ENCODE results near the gene CNTN4.
"Not testable (repeated sequence)": the region's sequence is repeated elsewhere in the genome, so short reads cannot be mapped to it uniquely, and the experiment has no call there.

CNTN4 gene

DNA sequence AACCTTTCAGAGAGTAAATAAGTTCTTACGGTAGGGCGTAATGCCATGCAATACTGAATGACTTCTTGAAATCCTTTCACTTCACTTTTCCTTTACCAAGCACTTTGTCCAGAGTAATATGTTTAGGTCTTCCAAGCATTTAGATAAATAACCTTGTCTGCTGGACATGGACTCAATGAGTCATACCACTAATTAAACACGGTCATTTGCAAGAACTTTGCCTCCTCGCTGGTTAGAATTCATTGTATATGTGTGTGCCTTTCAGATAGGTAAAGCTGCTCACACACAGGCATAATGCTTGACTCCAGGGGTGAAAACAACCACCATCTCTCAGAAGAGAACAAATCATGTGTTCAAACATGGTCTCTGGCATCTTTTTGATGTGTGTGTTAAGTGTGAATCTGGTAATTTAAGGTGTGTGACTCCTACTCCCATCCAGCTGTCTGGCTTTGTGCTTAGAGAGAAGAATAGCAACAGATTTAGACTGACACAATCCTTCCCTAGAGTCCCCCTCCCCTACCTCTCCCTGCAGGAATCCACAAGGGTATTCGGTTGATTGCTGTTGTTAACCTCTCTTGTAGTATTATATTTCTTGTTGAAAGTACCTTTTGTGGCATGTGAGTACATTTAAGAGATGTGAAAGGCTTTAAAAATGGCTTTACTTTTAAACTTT is 419.0 kb downstream of the CNTN4 start:
- DNase-seq (ENCODE audit: low read depth) = no peak

DNA sequence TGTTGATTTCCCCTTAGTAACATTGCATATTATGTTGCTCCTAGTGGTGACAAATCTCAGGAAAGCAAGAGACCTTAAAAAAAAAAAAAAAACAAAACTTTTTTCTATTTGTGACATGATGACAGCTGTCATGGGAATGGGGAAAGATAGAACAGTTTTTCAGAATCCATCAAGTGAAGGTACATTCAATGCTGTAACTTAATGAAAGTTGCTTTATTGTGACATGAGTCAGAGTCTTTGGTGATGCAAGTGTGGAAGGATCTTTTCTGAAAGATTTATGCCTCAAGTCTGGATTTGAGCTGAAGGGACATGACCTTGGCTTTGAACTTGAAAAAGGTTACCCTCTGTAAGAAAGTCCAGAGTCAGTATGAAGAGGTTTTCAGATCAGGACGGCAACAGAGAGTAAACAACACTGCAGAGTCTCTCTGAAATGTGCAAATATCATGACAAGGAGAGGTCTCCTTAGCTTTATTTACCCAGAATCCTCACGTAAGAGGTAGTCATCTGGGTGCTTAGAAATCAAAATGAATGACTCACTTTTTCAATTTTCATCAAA is 424.7 kb downstream of the CNTN4 start:
- DNase-seq (ENCODE audit: low read depth) = no peak

DNA sequence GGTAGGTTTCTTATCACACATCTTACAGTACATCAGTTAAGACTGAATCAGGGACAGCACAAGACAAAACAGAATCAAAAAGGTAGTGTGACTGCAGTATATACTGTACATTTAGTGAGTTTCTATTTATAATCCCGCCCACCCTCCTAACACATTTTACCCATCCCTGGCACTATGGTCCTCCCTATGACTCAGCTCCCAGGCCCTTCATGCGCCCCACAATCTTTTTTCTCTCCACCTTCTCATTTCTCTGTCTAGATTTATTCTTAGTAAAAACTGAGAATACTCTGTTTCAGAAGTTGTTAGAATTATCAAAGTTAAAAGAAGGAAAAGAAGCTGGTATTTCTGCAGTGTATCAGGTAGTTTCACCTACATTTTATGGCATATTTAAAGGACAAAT is 427.3 kb downstream of the CNTN4 start:
- DNase-seq (ENCODE audit: low read depth) = no peak

GRCh38 chr3:2526926-2527325 is 428.3 kb downstream of the CNTN4 start:
- DNase-seq (ENCODE audit: low read depth) = no peak

DNA sequence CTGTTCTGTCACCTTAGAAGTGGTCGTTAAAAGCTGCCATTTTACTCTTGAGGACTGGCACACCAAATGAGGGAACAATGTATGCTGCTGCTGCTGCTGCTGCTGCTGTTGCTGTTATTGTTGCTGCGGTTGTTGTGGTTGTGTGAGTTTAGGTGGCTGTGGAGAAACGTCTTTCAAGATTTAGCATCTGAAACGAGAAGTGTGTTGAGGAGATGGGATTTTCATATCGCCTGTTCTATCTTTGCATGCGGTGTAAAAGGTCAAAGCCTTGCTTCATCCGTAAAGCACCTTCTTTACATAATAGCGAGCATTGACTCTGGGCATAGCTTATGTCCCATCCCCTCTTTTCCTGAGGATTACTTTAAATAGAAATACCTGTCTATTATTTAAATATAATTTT is 428.7 kb downstream of the CNTN4 start:
- DNase-seq (ENCODE audit: low read depth) = not testable (repeated sequence)

- not testable (repeated sequence) for DNase-seq (ENCODE audit: low read depth)
Measured at GRCh38 chr3:2534767-2535166, 436.1 kb downstream of the CNTN4 start.

DNA sequence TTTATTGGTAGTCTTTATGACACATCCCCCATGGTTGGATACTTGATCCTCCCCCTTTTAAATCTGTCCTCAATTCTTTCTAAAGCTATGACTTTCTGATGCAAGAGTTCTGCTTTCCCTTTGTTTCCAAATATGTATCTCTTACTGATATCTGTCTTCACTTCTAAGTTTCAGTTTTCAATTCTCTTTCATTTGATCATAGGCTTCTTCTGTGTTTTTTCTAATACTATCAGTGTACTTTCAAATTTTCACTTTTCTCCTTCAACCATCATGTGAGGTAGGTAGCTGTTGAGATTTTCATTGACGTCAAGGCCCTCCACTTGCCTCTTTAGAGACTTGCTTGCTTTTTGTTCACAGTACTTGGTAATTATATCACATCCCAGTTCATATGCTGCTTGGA is 436.5 kb downstream of the CNTN4 start:
- no peak for DNase-seq (ENCODE audit: low read depth)

DNA sequence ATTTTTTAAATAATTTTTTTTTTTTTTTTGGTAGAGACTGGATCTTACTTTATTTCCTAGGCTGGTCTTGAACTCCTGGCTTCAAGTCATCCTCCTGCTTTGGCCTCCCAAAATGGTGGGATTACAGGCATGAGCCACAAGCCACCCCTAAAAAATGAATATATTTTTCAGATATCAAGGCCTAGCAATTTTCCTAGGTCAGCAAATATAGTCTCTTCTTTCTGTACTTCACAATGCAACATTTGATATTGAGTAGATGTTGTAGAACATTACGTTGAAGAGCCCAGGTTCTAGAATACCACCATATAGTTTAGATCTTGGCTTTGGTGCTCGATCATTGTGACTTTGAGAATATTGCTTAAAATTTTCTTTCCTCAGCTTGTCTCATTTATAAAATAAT is 437.9 kb downstream of the CNTN4 start:
- DNase-seq (ENCODE audit: low read depth) = no peak

- DNase-seq (ENCODE audit: low read depth) = no peak
Measured at GRCh38 chr3:2540115-2540514, 441.4 kb downstream of the CNTN4 start.

DNA sequence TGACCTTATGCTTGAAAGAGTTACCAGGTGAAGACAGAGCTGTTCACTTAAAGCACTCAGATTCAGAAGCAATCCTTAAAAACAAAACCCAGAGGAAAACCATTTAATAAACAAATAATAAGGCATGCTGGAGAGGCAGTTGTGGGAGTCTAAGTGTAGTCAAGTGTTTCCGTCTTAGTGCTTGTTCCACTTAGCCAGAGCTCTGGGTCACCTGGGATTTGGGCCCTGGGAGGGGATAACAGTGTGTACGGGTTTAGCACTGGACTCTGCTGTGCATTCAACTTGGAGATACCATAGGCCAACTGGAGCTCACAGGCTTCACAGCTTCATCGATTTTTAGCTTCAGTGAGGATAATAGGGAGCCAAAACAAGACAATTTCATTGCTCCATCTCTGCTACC is 444.6 kb downstream of the CNTN4 start:
- no peak for DNase-seq (ENCODE audit: low read depth)

DNA sequence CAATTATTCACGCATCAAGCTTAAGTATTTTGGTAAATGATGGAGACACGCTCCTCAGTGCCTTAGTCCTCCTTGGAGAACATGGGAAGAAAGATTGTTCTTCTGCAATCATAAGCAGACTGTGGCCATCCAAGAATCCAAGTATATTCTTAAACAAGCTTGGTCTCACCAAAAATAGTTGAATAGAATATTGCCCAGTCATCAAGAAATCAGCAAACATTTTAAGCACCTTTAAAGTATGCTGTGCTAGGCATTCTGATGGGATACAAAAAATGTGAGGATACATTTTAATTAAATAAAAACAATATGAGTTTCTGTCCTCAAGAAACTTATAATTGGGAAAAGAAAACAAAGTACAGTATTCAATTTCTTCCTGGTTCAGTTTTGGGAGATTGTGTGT is 445.5 kb downstream of the CNTN4 start:
- DNase-seq (ENCODE audit: low read depth) = no peak

DNA sequence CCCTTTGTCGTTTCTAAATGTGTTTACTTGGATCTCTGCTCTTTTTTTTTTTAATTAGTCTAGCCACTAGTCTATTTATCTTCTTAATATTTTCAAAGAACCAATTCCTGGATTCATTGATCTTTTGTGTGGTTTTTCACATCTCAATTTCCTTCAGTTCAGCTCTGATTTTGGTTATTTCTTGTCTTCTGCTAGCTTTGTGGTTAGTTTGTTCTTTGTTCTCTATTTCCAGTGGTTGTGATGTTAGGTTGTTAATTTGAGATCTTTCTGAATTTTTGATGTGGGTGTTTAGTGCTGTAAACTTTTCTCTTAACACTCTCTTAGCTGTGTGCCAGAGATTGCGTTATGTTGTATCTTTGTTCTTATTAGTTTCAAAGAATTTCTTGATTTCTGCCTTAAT is 446.1 kb downstream of the CNTN4 start:
- no peak for DNase-seq (ENCODE audit: low read depth)

- DNase-seq (ENCODE audit: low read depth) = no peak
Measured at GRCh38 chr3:2547049-2547448, 448.4 kb downstream of the CNTN4 start.

DNA sequence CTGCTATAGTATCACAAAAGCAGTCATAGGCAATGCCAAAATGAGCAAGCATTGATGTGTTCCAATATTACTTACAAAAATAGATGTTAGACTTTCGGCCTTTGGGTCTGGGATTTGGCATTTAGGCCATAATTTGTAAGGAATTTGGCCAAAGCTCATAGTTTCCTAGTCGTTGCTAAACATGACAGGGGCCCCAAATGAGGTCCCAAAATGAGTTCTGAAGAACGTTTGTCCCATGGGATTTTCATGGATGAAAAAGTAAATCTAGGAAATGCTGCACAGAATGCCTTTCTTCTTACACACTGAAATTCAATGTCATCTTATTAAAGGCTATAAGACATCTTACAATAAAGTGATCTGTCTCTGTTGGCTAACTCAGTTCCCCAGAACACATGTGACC is 456.0 kb downstream of the CNTN4 start:
- no peak for DNase-seq (ENCODE audit: low read depth)

- DNase-seq (ENCODE audit: low read depth) = no peak
Measured at GRCh38 chr3:2558796-2559195, 460.1 kb downstream of the CNTN4 start.

DNA sequence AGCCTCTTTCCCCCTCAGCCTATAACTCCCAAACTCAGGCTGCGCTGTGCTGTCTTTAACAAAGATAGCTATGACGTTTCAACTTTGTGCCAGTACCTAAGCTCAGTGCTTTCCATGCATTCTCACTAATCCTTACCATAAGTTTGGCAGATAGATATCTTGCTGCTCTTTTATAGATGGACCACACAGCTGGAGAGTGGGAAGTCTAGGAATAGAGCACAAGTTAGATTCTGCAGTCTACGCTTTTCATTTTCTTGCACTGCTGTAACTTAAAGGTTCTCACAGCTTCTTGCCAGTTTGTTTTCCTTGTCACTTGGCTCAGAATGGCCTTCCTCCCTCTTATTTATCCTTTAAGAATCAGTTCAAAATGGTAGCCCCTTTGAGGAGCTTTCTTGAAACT is 468.8 kb downstream of the CNTN4 start:
- DNase-seq (ENCODE audit: low read depth) = no peak

DNA sequence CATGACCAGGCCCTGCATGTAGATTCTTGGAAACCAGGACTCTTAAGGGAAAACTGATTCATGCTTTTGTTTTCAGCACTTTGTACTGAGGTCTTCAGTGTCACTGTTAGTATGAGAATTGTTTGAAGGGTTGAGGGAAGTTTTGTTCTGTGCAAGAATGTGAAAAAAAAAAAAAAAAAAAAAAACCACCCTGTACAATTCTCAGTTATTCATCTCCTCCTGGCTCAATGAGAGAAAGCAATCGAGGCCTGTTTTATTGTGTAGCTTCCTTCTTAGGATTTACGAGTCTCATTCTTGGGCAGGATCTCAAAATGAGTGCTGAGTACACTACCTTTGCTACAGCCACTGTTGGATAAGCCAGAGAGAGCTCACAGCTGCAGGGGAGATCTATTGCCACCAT is 469.5 kb downstream of the CNTN4 start:
- DNase-seq (ENCODE audit: low read depth) = no peak

GRCh38 chr3:2568929-2569328 is 470.3 kb downstream of the CNTN4 start:
- no peak for DNase-seq (ENCODE audit: low read depth)

DNA sequence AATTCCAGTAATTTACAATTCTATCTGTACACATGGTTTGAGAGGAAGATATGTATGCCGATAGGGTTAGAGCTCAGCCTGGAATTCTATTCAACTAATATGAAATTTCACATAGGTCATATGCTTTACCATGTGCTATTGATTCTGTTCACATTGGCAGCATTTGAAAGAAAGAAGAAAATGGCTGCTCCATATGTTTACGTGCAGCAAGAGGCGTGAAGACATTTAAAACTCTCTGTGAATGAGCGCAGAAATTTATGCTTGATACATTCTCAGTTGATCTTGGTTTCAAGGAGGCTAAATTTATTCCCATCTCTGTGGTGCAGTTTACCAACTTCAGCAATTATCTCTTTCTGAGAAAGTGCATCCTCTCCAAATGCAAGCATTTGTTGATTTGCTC is 478.9 kb downstream of the CNTN4 start:
- no peak for DNase-seq (ENCODE audit: low read depth)

DNA sequence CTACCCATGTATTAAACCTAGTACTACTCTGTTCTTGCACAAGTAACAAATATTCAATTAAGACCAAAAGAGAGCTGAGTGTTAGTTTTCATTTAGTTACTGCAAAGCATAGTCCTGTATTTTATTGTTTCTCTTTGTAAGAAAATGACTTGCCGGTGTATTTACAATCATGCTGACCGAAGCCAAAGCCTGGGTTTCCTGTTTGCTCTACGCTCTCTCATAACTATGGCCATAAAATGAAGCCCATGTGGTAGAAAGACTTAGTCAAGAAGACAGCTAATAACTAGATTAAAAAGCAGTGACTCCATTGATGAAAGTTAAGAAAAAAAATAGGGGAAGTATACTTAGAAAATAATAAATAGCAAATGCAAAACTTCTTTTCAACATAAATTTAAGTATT is 479.9 kb downstream of the CNTN4 start:
- no peak for DNase-seq (ENCODE audit: low read depth)

GRCh38 chr3:2579206-2579605 is 480.5 kb downstream of the CNTN4 start:
- DNase-seq (ENCODE audit: low read depth) = no peak

DNA sequence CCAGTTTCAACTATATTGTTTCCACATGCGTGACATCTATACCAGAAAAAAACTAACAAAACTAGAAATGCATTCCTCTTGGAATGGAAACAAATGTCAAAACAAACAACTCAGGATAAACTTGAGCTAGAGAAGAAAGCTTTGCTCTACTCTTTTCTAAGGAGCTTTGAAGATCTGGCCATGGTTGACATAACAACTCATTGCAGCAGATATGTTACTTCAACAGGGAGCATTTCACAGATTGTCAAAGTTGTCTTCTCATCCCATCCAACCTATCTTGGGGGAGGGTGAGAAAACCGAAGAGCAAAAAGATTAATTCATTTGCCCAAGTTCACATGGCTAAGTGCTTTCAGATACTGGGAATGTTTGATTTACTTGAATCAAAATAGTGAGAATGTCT is 484.4 kb downstream of the CNTN4 start:
- DNase-seq (ENCODE audit: low read depth) = no peak

- no peak for DNase-seq (ENCODE audit: low read depth)
Measured at GRCh38 chr3:2589336-2589969, 490.8 kb downstream of the CNTN4 start.

DNA sequence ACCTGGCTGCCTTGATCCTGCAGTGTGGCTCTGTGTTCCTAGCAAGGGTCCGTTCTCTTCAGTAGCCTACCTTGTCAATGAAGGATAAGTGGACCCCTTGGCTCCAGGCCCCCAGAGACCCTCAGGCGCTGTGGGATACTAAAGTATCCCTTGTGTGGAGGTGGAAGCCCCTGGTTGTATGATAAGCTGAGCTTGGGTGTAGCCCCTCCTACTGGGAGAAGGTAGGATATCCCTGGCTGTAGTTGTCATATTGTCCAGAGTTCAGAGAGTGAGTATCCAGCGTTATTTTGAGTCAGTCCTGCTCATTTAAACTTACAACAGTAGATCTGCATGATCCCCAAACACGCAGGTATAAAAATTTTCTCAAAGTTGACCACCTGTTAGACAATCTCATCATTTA is 496.8 kb downstream of the CNTN4 start:
- DNase-seq (ENCODE audit: low read depth) = no peak
